Chondrocyte (in vitro differentiated cells): ENCODE results near the gene DDX41. TPM values are rescaled to one million over a fixed set of nuclear protein-coding genes. Genes with fewer than 3 reads are reported as not detected.
A peak's percentile ranks its signal among the peaks of the same experiment; 100 is the strongest.

ENCODE experiments used
- DNase-seq: peaks from one replicate; pipeline ENCODE4 v3.0.0; 2021; ENCODE audit warnings: mixed read lengths, low spot score
- H3K27ac Mint-ChIP-seq: one replicate; pipeline ENCODE4 v1.8.0; 2021; ENCODE audit warnings: mild to moderate bottlenecking, moderate library complexity, mixed read lengths; ENCODE audit not compliant: unreplicated experiment
- H3K27me3 Mint-ChIP-seq: 2 replicates; pipeline ENCODE4 v1.8.0; 2021; ENCODE audit warnings: low read depth, mixed read lengths
- H3K36me3 Mint-ChIP-seq: 2 replicates; pipeline ENCODE4 v1.8.0; 2021; ENCODE audit warnings: low read depth, mixed read lengths
- H3K4me1 Mint-ChIP-seq: 2 replicates; pipeline ENCODE4 v1.8.0; 2021; ENCODE audit warnings: low read depth, mild to moderate bottlenecking, mixed read lengths
- H3K4me3 Mint-ChIP-seq: one replicate; pipeline ENCODE4 v1.8.0; 2021; ENCODE audit warnings: mild to moderate bottlenecking, moderate library complexity, mixed read lengths; ENCODE audit not compliant: unreplicated experiment
- H3K9me3 Mint-ChIP-seq: 2 replicates; pipeline ENCODE4 v1.8.0; 2021; ENCODE audit warnings: low read depth, mixed read lengths
- total RNA-seq: library from RNA; stranded (reverse); gene quantifications from 3 replicates; pipeline ENCODE4 v1.2.1, GENCODE V29; 2021
- TF ChIP-seq, protein P1 (sequence below): fragments of 200-600 bp; sonication (generic); IDR thresholded peaks from 2 replicates; pipeline ENCODE4 v1.5.0; 2021; ENCODE audit warnings: antibody characterized with exemption, mild to moderate bottlenecking, moderate library complexity

Gene DDX41
- total RNA-seq, 1 donor from 2014 or later, result 78.6 TPM

DNA sequence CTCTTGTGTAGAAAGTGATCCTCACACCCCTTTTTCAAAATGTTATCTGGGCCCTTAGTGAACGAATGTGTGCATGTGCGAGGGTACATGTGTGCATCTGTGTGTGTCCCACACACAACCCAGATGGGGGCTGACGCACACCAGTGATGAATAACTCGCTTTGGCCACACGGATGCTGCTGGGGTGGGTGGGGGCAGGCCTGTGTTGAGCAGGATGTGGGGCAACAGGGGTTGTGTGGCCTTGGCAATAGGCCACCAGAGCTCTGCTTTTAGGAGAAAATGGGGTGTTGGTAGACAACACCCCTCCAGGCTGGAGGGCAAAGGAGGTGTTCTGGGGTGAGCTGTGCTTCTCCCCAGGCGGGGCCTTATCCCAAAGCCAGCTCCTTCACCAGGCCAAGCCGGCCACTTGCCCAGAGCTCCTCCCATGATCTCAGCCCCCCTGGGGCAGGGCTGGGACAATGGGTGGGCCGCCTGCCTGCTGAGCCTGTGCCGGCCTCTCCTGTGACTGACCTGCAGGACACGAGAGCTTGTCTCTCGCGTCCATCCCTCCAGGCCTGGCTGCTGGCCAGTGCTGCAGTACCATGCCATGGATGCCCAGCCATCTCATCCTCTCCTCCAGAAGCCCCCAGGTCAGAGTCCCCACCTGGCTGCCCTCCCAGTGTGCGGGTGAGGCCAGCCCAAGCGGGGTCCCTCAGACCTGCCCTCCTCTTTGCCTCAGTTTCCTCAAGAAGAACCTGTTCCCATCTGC lies 45.0 kb downstream of the DDX41 start:
- no peak for DNase-seq
- H3K36me3 Mint-ChIP-seq, result peaks cover 15% of the 10 kb centered on the region
- peak overlapping the region; percentile 79 for H3K27ac Mint-ChIP-seq
- TF ChIP-seq, protein P1, sequence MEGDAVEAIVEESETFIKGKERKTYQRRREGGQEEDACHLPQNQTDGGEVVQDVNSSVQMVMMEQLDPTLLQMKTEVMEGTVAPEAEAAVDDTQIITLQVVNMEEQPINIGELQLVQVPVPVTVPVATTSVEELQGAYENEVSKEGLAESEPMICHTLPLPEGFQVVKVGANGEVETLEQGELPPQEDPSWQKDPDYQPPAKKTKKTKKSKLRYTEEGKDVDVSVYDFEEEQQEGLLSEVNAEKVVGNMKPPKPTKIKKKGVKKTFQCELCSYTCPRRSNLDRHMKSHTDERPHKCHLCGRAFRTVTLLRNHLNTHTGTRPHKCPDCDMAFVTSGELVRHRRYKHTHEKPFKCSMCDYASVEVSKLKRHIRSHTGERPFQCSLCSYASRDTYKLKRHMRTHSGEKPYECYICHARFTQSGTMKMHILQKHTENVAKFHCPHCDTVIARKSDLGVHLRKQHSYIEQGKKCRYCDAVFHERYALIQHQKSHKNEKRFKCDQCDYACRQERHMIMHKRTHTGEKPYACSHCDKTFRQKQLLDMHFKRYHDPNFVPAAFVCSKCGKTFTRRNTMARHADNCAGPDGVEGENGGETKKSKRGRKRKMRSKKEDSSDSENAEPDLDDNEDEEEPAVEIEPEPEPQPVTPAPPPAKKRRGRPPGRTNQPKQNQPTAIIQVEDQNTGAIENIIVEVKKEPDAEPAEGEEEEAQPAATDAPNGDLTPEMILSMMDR, result no peak
- H3K4me1 Mint-ChIP-seq, result peaks cover 70% of the 10 kb centered on the region
- H3K9me3 Mint-ChIP-seq, result no peaks in the 10 kb centered on the region
- no peaks in the 10 kb centered on the region for H3K27me3 Mint-ChIP-seq
- H3K4me3 Mint-ChIP-seq, result peak overlapping the region; percentile 77

GRCh38 chr5:177470759-177471536 lies 45.8 kb downstream of the DDX41 start:
- Mint-ChIP-seq H3K4me1 (peaks cover 63% of the 10 kb centered on the region), H3K27ac (peak overlapping the region; percentile 79), H3K36me3 (peaks cover 19% of the 10 kb centered on the region), H3K27me3 (no peaks in the 10 kb centered on the region), H3K9me3 (peaks cover under 1% of the 10 kb centered on the region), H3K4me3 (peak overlapping the region; percentile 77)
- TF ChIP-seq, protein P1, result no peak
- DNase-seq, result no peak

DNA sequence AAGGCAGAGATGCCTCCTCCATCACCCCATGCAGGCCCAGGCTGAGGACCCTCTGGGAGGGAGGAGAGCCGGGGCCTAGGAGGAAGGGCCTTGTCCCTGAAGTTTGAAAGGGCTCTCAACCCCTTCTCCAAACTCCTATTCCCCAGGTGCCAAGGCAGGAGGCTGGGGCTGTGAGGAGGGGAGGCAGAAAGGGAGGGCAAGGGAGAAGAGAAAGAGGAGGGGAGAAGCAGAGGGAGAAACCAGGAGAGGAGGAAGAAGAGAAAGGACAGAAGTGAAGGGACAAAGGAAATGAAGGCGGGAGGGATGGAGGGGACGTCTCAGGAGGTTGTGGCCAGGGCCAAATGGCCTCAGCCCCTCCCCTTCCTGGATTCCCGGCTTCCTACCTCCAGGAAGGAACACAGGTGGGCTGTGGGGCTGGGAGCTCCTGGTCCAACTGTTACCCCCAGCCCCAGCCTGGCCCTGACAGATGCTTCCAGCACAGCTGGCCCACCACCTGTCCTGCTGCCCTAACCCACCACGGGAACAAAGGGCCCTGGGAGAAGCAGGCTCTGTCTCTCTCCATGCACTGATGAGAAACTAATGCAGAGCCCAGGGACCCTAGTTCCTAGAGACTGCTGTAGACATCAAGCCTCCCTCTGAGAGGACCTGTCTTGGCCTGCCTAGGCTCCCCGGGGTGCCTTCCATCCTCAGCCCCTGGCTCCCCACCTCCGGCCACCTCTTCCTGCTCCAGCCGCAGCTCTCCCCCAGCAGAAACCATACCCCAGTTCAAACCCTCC lies 46.8 kb downstream of the DDX41 start:
- H3K27ac Mint-ChIP-seq, result peak overlapping the region; percentile 85
- H3K9me3 Mint-ChIP-seq, result peaks cover 5% of the 10 kb centered on the region
- TF ChIP-seq, protein P1, result no peak
- no peak for DNase-seq
- no peaks in the 10 kb centered on the region for H3K27me3 Mint-ChIP-seq
- H3K4me1 Mint-ChIP-seq, result peaks cover 53% of the 10 kb centered on the region
- H3K36me3 Mint-ChIP-seq, result peaks cover 29% of the 10 kb centered on the region
- H3K4me3 Mint-ChIP-seq, result peak overlapping the region; percentile 52

DNA sequence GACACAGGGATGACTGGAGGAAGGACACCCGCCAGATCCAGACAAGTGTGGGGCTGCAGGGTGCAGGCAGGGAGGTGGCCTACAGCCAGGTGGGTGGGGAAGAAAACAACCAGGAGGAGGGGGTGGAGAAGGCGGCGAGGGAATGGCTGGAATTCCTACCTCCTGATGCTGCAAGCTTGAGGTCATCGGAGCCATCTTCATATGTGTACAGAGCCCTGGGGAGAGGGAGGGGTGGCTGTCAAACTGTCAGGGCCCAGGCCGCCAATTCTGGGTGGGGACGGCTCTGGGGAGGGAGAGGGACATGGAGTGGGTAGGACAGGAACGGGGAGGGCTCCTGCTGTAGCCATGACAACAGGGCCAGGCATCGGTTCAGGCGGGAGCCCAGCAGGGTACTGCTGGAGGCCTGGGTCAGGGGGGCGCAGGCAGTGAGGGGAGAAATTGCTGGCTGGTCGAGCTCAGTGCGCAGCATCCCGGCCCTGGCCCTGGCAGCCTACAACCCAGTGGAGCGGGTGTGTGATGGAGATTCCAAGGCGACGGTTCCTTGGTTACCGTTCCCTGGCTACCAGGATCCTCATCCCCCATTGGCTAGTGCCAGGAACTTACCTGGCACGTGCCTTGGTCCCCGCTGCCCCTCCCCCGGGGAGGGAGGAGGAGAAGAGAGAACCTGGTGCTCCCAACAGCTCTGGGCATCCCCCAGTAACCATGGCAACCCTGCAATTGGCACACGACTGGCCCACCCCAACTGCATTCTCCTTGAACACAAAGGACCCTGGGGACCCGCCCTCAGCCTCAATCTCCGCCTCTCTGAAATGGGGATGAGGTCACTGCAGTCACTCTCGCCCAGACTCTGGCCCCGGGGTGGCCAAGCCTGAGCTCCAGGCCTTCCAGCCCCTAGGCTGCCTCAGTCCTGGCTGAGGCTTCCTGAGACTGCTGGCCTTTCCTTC lies 47.8 kb downstream of the DDX41 start:
- H3K27ac Mint-ChIP-seq, result peak overlapping the region; percentile 91
- DNase-seq, result no peak
- H3K36me3 Mint-ChIP-seq, result peaks cover 30% of the 10 kb centered on the region
- TF ChIP-seq, protein P1, result no peak
- peaks cover 44% of the 10 kb centered on the region for H3K4me1 Mint-ChIP-seq
- H3K4me3 Mint-ChIP-seq, result peak overlapping the region; percentile 43
- no peaks in the 10 kb centered on the region for H3K27me3 Mint-ChIP-seq
- H3K9me3 Mint-ChIP-seq, result peaks cover 5% of the 10 kb centered on the region
